NCI-H1105 (cell line): ENCODE data around the gene NBPF8.
A peak's percentile ranks its signal among the peaks of the same experiment; 100 is the strongest.
"Not testable (repeated sequence)": the region's sequence is repeated elsewhere in the genome, so short reads cannot be mapped to it uniquely, and the experiment has no call there.

ENCODE experiments used
- DNase-seq: peaks from one replicate; lab custom pipeline; 2025; lab: John Stamatoyannopoulos, UW

NBPF8 gene

GRCh38 chr1:120414911-120415480 lies at the start of gene NBPF8:
NBPF8 (plus strand) TSS chr1:120415035; CDS start chr1:120436523, 21,488 bp downstream.
- DNase-seq = peak; percentile 16

- not testable (repeated sequence) for DNase-seq
Measured at GRCh38 chr1:120367709-120368108, 47.1 kb upstream of the NBPF8 start.

- not testable (repeated sequence) for DNase-seq
Measured at GRCh38 chr1:120386651-120387050, 28.2 kb upstream of the NBPF8 start.

- peak; percentile 25 for DNase-seq
Measured at GRCh38 chr1:120388597-120389126, 26.2 kb upstream of the NBPF8 start.

- DNase-seq = not testable (repeated sequence)
Measured at GRCh38 chr1:120391365-120391764, 23.5 kb upstream of the NBPF8 start.

- DNase-seq = not testable (repeated sequence)
Measured at GRCh38 chr1:120393316-120394232, 21.3 kb upstream of the NBPF8 start.

- DNase-seq = not testable (repeated sequence)
Measured at GRCh38 chr1:120405348-120405747, 9.5 kb upstream of the NBPF8 start.

- not testable (repeated sequence) for DNase-seq
Measured at GRCh38 chr1:120414451-120414850, 384 bp upstream of the NBPF8 start.

- DNase-seq = peak; percentile 12
Measured at GRCh38 chr1:120415492-120415961, 692 bp downstream of the NBPF8 start.

- DNase-seq = not testable (repeated sequence)
Measured at GRCh38 chr1:120425063-120425462, 10.2 kb downstream of the NBPF8 start.

- not testable (repeated sequence) for DNase-seq
Measured at GRCh38 chr1:120431626-120432025, 16.8 kb downstream of the NBPF8 start.

GRCh38 chr1:120433831-120434230 lies 19.0 kb downstream of the NBPF8 start:
- not testable (repeated sequence) for DNase-seq

GRCh38 chr1:120449124-120449523 lies 34.3 kb downstream of the NBPF8 start:
- DNase-seq = not testable (repeated sequence)
